ENCODE measurements around the gene PTBP3.

GRCh38 chr9:112247090-112247489 lies 86.3 kb downstream of the PTBP3 start:
- no peak for TF ChIP-seq POLR2AphosphoS5 (IDR thresholded peaks at IDR 0.05; ENCODE audit: borderline replicate concordance, low read depth, low read length)
- TF ChIP-seq EZH2 (IDR thresholded peaks at IDR 0.05): no peak
- no peak for TF ChIP-seq FOXP2 (optimal IDR thresholded peaks at IDR 0.05; ENCODE audit: control extremely low read depth, extremely low read length, insufficient read depth)
